Retina (tissue), 1 donor: ENCODE data around the gene VTI1A.

Source experiments
- DNase-seq: peaks from one replicate; pipeline ENCODE4 v3.0.0-alpha.2; 2016

The VTI1A gene

DNA sequence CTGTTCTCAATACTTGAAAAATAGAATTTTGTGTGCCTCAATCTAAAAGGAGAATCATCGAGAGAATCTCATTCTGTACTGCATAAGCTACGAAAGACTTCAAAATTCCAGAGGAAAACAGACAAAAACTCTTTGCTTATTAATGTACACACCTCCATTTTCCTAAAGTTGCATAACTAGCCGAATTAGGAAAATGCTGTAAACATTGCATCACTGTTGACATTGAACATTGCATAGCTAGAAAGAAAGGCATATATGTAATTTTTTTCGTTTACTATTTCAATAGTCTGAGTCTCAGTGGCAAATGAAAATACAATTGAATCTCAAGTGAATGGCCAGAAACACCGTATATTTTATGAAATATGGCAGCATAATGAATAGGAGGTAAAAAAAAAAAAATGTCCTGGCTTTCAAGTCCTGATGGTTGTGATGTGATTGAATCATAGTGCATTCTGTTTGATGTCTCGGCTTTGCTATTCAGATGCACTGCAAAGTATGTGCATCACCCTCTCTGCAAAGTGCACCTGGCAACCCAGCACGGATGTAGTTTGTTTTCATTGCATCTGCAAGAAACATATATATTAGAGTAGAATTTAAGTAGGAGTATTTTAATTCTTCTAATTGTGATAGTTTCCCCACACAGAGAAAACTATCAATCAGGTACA is 196.7 kb downstream of the VTI1A start:
- DNase-seq: no peak

DNA sequence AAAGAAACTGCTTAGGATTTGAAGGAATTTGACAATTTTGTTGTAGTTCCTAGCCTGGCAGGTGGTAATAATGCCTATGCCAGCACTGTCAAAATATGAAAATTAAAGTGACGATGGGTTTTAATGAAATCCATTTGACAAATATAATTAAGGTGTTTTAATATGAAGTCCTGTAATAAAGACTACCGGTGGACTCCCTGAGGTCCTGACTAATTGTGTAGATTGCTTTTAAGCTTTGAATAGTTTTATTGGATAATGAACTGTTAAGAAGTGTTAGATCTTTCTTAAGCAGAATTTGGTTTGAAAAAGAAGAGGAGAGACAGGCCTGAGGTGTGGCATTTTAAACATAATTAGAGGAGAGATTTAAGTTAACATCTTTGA is 197.2 kb downstream of the VTI1A start:
- DNase-seq: no peak

DNA sequence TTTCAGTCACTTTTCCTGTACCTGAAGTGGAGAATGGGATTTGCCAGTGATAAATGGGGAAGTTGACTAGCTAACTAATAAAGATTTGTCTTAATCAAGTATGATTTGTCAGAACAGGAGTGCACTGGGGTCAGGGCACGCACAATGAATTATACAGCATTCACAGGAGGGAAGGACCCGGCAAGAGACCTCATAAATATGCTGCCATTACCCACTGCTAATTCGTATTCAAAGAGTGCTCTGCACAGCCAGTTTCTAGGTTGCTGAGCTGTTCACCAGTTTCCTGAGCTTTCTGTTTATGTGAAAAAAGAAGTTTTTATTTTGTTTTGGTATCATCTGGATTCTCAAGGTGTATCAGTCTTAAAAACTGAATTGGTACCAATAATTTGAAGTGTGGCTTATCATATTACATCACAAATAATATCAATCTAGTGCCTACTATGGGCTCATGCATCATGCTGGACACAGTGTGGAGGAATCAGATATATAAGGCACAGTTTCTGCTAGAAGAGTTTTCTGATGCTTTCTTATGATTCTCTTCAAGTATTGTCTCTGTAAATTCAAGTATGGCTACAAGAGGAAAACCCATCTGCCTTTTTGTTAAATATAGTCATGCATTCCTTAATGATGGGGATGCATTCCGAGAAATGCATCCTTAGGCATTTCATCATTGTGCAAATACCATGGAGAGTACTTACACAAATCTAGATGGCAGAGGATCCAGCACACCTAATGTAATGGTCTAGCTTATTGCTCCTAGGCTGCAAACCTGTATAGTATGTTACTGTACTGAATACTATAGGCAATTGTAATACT is 202.2 kb downstream of the VTI1A start:
- no peak for DNase-seq

DNA sequence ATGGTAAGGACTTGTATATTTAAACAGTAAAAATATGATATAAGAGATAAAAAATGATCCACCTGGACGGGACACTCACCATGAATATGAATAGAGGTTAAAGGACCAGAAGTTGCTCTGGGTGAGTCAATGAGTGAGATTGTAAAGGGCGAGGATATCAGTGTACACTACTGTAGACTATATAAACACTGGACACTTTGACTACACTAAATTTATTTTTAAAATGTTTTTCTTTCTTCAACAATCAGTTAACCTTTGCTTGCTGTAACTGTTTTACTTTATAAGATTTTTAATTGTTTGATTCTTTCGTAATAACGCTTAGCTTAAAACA is 202.8 kb downstream of the VTI1A start:
- no peak for DNase-seq

DNA sequence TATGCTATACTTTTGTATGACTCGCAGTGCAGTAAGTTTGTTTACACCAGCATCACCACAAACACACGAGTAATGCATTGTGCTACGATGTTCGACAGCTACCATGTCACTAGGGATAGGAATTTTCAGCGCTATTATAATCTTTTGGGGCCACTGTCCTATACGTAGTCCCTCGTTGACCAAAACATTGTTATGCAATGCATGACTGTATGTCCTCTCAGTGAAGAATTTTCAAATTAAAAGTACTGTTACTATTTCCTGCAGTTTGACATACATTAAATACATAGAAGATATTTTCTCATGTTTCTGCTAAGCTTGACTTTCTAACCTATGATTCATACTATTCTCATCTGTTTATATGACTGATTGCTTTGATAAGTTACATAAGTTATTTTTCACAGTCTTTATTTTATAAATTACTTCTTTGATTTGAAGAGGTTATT is 203.6 kb downstream of the VTI1A start:
- DNase-seq: no peak

DNA sequence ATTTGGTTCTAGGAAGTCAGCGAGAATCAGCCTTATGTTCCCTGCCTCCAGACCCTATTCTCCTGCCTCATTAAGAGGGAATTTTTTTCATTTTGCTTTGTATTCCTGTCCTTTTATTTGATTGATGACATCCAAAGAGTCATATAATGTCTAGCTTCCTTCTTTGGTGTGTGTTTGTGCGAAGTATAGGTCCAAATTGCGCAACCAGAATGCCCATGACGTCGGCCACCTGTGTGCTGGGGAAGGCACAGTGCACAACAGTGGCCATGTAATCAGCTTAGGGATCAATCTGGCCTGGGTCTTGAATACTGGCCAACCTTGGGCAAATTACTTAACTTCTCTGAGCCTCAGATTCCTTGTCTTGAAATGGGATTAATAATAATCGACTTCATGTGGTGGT is 206.2 kb downstream of the VTI1A start:
- DNase-seq: no peak

DNA sequence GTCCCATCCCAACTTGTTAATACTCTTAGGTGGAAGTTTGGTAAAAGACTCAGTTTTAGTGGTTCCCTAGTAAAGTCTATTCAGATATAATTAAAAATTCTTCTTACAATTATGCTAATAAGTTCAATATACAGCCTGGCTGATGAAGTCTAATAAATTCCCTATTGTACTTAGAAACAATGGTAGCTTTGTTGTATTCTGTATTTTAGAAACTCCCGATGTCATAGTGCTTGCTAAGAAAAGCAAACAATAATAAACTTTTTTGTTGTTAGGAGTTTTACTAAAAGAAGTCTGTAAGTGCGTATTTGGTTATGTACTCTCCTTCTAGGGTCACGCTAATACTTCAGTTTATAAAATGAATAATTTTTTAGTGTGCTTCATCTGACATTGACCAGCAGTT is 206.8 kb downstream of the VTI1A start:
- no peak for DNase-seq

DNA sequence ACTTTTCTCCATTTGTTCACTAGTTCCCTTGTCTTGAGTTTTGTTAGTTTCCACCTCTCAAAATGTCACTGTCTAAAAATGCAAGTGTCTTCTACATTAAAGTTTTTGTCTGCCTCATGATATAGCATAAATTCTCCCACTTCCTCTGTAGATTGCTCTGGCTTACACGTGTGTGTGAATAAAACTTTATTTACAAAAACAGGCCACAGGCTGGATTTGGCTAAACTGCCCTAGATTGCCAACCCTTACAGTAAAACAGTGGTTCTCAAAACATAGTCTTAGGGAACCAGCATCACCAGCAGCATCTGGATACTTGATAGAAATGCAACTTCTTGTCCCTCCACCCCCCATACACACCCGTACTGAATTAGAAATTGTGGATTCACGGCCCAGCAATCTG is 207.8 kb downstream of the VTI1A start:
- DNase-seq: no peak

DNA sequence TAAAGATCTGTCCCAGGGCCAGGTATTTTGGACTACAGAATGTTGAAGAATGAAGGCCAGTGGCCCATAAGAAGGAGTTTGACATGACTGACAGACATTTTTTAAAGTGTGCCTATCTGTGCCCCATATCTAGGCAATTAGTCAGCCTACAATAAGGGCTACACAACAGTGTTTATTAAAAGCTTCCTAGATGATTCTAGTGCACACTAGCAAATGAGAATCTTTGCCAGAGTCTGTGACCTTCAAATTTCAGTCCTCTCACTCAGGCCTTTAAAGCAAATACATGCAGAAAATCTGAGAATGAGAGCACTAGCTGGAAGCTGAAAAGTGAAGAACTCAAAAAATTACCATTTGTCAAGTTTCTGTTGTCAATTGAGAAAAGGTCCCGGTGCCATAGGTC is 208.7 kb downstream of the VTI1A start:
- no peak for DNase-seq

DNA sequence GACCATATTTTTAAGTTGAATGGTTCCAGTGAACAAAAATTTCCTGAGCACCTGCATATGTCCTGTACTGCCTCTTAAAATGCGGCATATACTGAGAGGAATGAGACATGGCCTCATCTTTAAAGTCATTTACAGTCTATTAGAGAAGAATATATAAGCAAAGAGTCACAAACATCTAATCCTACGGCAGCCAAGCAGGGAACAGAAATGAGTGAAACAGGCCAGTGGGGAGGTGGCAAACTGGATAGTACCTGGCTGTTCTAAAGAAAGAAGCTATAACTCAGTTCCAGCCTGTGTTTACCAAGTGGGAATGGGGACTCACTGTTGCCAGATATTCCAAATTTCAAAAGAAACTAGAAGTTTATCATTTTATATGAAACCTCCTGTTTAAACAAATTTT is 211.4 kb downstream of the VTI1A start:
- no peak for DNase-seq

DNA sequence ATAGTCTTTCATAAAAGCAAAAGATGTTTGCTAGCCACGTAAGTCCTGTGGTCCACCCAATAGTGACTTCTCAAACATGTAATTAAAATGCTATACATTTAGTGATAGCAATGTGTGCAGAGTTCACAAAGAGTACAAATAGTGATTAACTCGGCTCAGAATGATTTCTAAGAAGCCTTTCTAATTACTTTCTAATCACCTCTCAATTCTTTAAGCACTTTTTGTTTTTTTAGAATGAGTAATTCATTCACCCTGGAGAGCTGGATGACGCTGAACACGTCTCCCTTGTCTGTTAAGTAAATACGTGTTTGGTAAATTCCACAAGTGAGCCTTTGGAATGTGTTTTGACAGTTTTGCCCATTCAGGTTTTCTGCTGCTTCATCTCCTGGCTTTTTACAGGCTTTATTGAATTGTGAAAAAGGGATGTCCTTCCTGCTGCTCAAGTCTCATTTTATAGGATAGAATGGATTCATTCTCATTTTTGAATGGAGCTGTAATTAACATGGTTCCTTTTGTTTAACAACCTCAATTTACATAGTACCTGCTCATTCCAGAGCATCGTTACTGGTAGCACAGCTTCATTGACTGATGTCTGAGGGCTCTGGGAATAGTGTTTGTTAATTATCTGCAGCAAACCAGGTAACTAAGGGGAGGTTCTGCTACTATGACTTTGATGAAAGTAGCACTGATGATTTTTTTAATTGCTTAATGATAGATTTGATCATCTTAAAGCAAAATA is 212.1 kb downstream of the VTI1A start:
- DNase-seq: peak; percentile 11

DNA sequence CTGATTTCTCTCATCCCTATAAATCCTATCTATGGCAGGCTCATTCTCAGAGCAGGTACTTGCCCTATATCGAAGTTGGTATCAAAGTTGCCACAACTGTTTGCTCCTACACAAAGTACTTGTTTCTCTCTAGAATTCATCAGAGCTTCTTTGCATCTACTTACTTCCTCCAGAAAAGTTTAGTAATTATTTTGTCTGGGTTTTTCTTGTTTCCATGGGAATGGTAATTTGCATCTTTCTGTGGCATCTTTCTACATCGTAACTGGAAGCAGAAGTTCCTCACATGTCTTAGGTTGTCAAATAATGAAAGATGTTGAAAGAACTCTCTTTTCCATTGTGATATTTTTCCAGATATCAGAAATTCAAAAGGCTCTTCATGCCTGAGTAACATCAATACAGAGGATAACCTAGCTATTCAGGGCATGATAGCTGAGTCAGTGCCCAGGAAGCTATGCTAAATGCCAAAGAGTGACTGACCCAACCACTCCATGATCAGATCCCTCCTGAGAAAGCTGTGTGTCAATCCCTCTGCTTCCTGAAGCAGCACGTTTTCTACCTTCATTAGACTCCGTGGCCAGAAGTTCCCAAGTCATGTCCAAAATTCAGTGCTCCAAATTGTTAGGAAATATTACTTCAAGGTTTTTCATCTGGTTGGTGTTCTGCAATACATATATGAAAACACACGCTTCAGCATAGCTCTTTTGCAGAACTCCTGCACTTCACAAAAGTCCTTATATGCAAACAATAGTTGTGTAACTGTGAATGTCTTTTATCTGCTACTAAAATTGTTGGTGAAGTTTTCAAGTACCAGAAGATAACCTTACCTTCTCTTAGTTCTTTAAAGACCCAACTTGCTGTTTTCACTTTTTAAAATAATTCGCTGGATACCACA is 216.5 kb downstream of the VTI1A start:
- no peak for DNase-seq

DNA sequence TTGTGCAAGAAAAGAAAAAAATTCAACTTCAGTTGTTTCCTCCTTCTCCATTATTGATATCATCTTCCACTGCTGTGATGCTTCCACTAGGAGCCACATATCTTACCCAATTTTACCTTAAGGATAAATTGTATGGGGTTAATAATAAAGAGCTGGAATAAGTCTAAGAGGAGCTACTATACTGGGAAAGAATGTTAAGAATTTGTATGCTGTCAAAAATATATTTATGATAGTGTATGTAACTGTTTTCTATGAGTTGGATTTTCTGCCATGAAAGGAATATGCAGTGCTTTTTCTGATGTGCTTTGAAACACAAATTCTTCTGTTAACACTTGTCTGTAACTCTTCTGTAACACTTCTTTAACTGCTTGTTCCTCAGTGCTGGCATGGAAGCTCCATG is 219.1 kb downstream of the VTI1A start:
- no peak for DNase-seq

DNA sequence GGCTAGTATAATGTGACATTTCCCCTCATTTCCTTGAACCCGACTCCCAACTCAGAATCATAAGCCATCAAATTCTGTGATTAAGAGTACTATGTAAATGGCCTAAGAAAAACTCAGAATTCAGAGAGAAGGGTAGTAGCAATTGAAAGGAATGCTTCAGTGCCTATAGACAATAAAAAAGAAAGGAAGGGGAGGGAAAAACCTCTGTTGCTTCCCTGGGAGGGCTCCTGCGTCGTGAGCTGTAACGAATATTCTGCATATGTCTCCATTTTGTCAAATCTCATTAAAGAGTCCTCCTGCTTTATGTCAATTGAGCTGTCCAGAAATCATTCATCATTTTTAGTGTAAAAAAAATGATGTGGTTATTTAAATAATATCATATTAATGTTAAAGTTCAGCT is 223.0 kb downstream of the VTI1A start:
- no peak for DNase-seq

DNA sequence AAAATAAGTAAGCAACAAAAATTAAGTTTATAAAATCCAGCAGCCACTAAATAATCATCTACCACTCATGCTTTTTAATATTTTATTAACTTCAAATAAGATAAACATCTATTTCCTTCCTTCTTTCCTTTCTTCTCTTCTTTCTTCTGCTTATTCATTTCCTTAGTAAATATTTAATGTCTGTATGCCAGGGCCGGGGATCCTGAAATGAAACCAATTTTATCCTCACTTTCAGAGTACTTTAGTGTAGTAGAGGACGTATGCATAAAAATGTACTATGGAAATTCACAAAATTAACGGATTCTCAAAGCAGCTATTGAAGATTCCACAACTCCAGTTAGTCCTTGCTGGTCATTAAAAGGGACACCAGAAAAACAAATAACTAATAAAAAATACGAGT is 224.7 kb downstream of the VTI1A start:
- DNase-seq: no peak

DNA sequence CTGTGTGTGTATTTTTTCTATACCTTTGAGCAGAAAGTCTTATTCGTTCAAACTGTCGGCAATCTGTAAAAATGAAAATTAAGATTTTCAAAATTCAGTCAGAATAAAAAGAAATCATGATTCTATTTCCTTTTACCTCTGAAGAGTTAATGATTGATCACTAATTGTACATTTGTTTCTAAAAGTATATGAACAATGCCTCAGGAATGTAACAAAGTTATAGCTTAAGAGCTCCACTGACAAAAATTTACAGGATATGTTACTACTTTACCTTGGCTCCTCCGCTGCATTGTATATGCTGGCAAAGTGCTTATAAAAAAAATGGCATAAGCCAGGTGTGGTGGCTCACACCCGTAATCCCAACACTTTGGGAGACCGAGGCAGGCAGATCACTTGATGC is 225.7 kb downstream of the VTI1A start:
- DNase-seq: no peak

DNA sequence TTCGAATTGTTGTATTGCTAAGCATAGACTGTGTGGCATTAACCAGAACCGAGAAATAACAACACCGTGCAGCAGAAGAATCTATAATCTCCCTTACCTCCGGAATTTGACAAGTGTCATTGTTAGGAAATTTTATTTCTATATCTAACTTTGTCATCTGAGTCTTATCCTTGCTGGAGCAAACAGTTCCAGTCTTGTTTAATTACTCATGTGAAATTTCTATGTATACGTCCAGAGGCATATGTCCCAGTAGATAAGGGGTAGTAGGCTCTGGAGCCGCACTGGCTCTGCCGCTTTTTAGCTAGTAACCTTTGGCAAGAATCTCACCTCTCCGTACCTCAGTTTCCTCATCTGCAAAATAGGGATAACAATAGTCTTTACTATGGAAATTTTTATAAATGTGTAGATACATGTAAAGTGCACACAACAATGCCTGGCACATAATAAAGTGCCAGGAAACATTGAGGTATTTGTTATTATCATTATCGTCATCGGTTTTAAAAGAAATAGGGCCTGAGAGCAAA is 228.6 kb downstream of the VTI1A start:
- DNase-seq: no peak

DNA sequence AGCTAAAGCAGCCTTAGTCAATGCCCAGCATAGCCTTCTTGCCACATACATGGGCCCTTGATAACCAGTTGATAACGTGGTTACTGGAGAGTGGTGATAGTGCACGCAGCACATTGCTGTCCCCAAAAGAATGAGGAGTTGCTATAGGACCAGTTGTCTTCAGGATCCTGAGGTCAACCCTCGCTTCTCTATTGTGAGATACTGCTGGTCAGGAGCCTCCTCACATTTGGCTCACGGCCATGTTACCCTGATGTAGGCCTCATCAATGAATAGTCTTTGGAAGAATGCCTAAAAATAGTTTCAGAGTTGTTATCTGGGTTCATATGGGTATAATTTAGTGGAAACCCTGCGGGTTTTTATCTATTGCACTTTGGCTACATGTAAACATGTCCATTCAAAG is 230.7 kb downstream of the VTI1A start:
- DNase-seq: no peak

DNA sequence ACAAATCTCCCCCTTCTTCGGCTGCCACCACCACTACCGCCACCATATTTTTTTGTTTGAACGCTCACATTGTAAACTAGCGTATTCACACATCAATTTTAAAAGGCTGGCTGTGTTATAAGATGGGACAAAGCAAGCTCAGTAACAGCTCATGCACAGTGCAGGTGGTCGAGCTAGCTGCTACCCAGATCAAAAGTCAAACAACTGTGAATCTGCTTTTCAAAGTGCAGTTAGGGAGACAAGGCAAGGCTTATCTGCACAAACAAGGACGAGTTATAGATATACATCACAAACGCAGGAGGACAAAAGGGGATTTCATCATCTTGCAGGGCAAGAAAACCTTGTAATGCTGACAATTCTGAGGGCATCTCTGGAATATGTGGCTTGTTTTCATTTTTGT is 231.6 kb downstream of the VTI1A start:
- DNase-seq: no peak

DNA sequence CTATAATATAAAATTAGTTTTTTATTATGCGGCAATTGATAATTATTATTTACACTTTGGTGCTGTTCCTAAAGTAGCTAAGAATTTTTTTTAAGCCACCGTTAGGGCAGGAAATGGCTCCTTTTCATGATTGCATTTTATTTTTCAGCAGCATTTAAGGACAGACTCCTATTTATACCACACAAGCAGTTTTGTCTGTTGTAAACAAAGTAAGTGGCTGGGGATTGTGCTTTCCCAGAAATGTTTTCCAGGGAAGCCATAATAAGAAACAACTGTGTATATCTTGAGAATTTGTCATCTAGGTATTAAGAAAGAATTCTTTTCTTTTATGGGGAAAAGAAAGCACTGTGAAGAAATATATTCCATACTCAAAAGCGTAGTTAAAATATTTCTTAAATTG is 232.0 kb downstream of the VTI1A start:
- no peak for DNase-seq

DNA sequence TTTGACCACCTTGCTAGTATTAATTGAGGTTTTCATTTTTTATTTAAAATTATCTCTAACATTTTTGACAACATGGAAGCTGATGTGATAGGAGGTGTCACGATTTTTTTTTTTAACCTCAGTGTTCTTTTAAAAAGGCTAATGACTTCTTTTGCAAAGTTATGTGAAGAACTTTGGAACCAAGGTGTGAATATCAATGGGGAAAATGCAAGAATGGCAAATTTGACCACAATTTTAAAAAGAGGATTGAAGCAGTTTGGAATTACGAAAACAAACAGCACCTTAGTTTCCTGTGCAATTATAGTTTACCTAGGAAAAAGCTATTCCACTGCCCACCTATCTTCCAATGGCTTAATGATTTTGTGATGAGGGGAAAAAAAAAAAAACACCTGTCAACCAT is 232.4 kb downstream of the VTI1A start:
- no peak for DNase-seq

DNA sequence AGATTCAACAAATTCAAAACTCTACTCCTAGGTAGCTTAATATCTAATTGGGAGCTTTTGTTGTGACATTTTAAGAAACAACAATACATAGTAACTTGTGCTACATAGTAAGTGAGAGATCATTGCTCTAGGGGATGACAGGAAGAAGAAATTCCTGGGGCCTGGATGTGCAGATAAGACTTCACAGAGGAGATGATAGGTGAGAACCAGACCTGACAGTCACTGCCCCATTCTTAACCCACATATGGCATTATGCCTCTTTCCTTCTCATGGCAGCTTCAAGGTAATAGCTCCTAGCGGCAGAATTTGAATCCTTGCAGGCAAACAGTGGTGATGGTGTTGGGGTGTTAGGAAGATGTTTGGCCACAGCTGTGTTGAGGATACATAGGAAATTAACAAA is 233.6 kb downstream of the VTI1A start:
- no peak for DNase-seq

DNA sequence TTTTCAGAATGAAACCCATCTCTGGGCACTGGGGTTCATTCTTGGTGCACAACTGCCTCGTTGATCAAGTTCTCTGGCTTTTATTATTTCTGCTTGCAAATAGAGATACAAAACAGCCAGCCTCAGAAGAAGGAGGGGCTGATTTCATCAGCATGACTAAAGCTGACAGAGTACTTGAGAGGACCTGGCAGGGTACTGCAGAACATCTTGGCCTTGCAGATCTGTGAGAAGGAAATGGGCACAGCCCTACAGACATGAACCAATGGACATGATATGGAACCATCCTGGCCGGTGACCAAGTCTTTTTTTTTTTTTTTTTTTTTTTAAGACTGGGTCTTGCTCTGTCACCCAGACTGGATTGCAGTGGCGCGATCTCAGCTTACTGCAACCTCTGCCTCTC is 240.6 kb downstream of the VTI1A start:
- DNase-seq: no peak
